NCI-H2227 (cell line): Measurements from ENCODE around the gene DOCK2.
"Not testable (repeated sequence)": the region's sequence is repeated elsewhere in the genome, so short reads cannot be mapped to it uniquely, and the experiment has no call there.

Experiments used
- DNase-seq: peaks from one replicate; lab custom pipeline; 2025; ENCODE audit not compliant: unreplicated experiment; lab: John Stamatoyannopoulos, UW

DOCK2 gene

GRCh38 chr5:169811680-169812079 is 174.6 kb downstream of the DOCK2 start:
- no peak for DNase-seq

- DNase-seq: no peak
Measured at GRCh38 chr5:169812786-169813185, 175.7 kb downstream of the DOCK2 start.

GRCh38 chr5:169814045-169814444 is 177.0 kb downstream of the DOCK2 start:
- no peak for DNase-seq

GRCh38 chr5:169814522-169814921 is 177.4 kb downstream of the DOCK2 start:
- no peak for DNase-seq

- DNase-seq: no peak
Measured at GRCh38 chr5:169817031-169817430, 180.0 kb downstream of the DOCK2 start.

- DNase-seq: no peak
Measured at GRCh38 chr5:169826618-169827017, 189.5 kb downstream of the DOCK2 start.

GRCh38 chr5:169827769-169828168 is 190.7 kb downstream of the DOCK2 start:
- DNase-seq: no peak

- no peak for DNase-seq
Measured at GRCh38 chr5:169828385-169828784, 191.3 kb downstream of the DOCK2 start.

- DNase-seq: no peak
Measured at GRCh38 chr5:169831331-169831730, 194.3 kb downstream of the DOCK2 start.

- no peak for DNase-seq
Measured at GRCh38 chr5:169832304-169832703, 195.2 kb downstream of the DOCK2 start.

- no peak for DNase-seq
Measured at GRCh38 chr5:169832845-169833244, 195.8 kb downstream of the DOCK2 start.

- not testable (repeated sequence) for DNase-seq
Measured at GRCh38 chr5:169833681-169834292, 196.7 kb downstream of the DOCK2 start.

GRCh38 chr5:169834540-169834939 is 197.5 kb downstream of the DOCK2 start:
- not testable (repeated sequence) for DNase-seq

- no peak for DNase-seq
Measured at GRCh38 chr5:169836835-169837536, 199.9 kb downstream of the DOCK2 start.

GRCh38 chr5:169837686-169838085 is 200.6 kb downstream of the DOCK2 start:
- DNase-seq: no peak

- DNase-seq: no peak
Measured at GRCh38 chr5:169838688-169839087, 201.6 kb downstream of the DOCK2 start.

- no peak for DNase-seq
Measured at GRCh38 chr5:169840405-169840804, 203.3 kb downstream of the DOCK2 start.

- DNase-seq: no peak
Measured at GRCh38 chr5:169842699-169843098, 205.6 kb downstream of the DOCK2 start.

GRCh38 chr5:169847519-169847918 is 210.4 kb downstream of the DOCK2 start:
- no peak for DNase-seq

- DNase-seq: no peak
Measured at GRCh38 chr5:169848271-169848670, 211.2 kb downstream of the DOCK2 start.

- no peak for DNase-seq
Measured at GRCh38 chr5:169848792-169849191, 211.7 kb downstream of the DOCK2 start.

- DNase-seq: no peak
Measured at GRCh38 chr5:169850409-169850808, 213.3 kb downstream of the DOCK2 start.

- no peak for DNase-seq
Measured at GRCh38 chr5:169851321-169851850, 214.3 kb downstream of the DOCK2 start.
